CD8-positive, alpha-beta memory T cell (primary cell): ENCODE data around the gene CYB5RL. TPM values are rescaled to one million over a fixed set of nuclear protein-coding genes. Genes with fewer than 3 reads are reported as not detected.

ENCODE experiments used
- CTCF ChIA-PET: fragments of 350-600 bp; sonication (Branson Sonifier 250); formaldehyde crosslinking; loops from one replicate; lab custom pipeline; 2021; ENCODE audit warnings: antibody characterized with exemption; lab: Charles Lee
- POLR2A ChIA-PET: fragments of 350-600 bp; sonication (Branson Sonifier 250); formaldehyde crosslinking; loops from one replicate; lab custom pipeline; 2021; ENCODE audit warnings: antibody characterized with exemption; lab: Charles Lee
- DNase-seq, 5 donors: peaks; one replicate each; pipeline versions ENCODE4 v3.0.0 to v3.0.0-alpha.2; 2020 to 2022; ENCODE audit warnings: mixed read lengths in 1 of 5
- H3K27ac ChIP-seq: one replicate; pipeline ENCODE4 v1.7.0; 2013; ENCODE audit warnings: low read depth, mild to moderate bottlenecking, low read length, moderate library complexity
- H3K27me3 ChIP-seq: 2 replicates; pipeline ENCODE4 v1.7.0; 2013; ENCODE audit warnings: low read length, mild to moderate bottlenecking; ENCODE audit not compliant: insufficient read depth, poor library complexity, severe bottlenecking
- H3K36me3 ChIP-seq: 2 replicates; pipeline ENCODE4 v1.7.0; 2013; ENCODE audit warnings: mild to moderate bottlenecking, low read length, moderate library complexity; ENCODE audit not compliant: insufficient read depth
- H3K4me1 ChIP-seq: 2 replicates; pipeline ENCODE4 v1.7.0; 2013; ENCODE audit warnings: mild to moderate bottlenecking, low read length, moderate library complexity; ENCODE audit not compliant: insufficient read depth
- H3K4me3 ChIP-seq: 2 replicates; pipeline ENCODE4 v1.7.0; 2013; ENCODE audit warnings: mild to moderate bottlenecking, low read length
- H3K9me3 ChIP-seq: 2 replicates; pipeline ENCODE4 v1.7.0; 2013; ENCODE audit warnings: mild to moderate bottlenecking, low read length
- H3K27ac Mint-ChIP-seq, 8 donors: one replicate each; pipeline ENCODE4 v1.8.0; 2020 to 2021; ENCODE audit warnings: mixed read lengths in 8 of 8, mild to moderate bottlenecking in 6 of 8, inconsistent platforms in 3 of 8, moderate library complexity in 3 of 8
- H3K27me3 Mint-ChIP-seq, 2 donors: one replicate each; pipeline ENCODE4 v1.8.0; 2020 to 2021; ENCODE audit warnings: mixed read lengths in 2 of 2, mild to moderate bottlenecking in 1 of 2, moderate library complexity in 1 of 2
- H3K36me3 Mint-ChIP-seq, 3 donors: one replicate each; pipeline ENCODE4 v1.8.0; 2020 to 2021; ENCODE audit warnings: mixed read lengths in 3 of 3, inconsistent platforms in 1 of 3, mild to moderate bottlenecking in 1 of 3
- H3K4me1 Mint-ChIP-seq, 3 donors: one replicate each; pipeline ENCODE4 v1.8.0; 2020 to 2021; ENCODE audit warnings: mixed read lengths in 3 of 3, inconsistent platforms in 1 of 3, mild to moderate bottlenecking in 1 of 3
- H3K4me3 Mint-ChIP-seq, 7 donors: one replicate each; pipeline ENCODE4 v1.8.0; 2020 to 2021; ENCODE audit warnings: mixed read lengths in 7 of 7, mild to moderate bottlenecking in 6 of 7, moderate library complexity in 4 of 7, inconsistent platforms in 2 of 7
- H3K9me3 Mint-ChIP-seq, 5 donors: one replicate each; pipeline ENCODE4 v1.8.0; 2020 to 2022; ENCODE audit warnings: mixed read lengths in 5 of 5, mild to moderate bottlenecking in 3 of 5, moderate library complexity in 2 of 5, inconsistent platforms in 1 of 5
- polyA plus RNA-seq: library from polyadenylated mRNA; unstranded; fragments of 300-500 nt; fragmentation: Illumina TruSeq; gene quantifications from one replicate; pipeline ENCODE4 v1.2.3, GENCODE V29; 2021
- total RNA-seq, 2 experiments: library from RNA; stranded (reverse); gene quantifications; one replicate each; pipeline ENCODE4 v1.2.3, GENCODE V29; 2021

Gene CYB5RL
- total and polyA plus RNA-seq, 3 experiments from 2014 or later = 3.7 to 13.9 (median 11.8) TPM

- Mint-ChIP-seq H3K27me3 (no peaks in the 10 kb centered on the region), H3K27ac (no peak overlapping the region), H3K36me3 (no peaks in the 10 kb centered on the region), H3K4me1 (no peaks in the 10 kb centered on the region), H3K9me3 (no peaks in the 10 kb centered on the region), H3K4me3 (no peak overlapping the region)
- CTCF ChIA-PET = no interaction called here
- H3K36me3 ChIP-seq = no peaks in the 10 kb centered on the region
- peak in 1 of 5 donors; percentile 4 for DNase-seq
- H3K27me3 ChIP-seq = no peaks in the 10 kb centered on the region
- POLR2A ChIA-PET = no interaction called here
- H3K9me3 ChIP-seq = no peaks in the 10 kb centered on the region
- no peak overlapping the region for H3K27ac ChIP-seq
- H3K4me3 ChIP-seq = no peak overlapping the region
- no peaks in the 10 kb centered on the region for H3K4me1 ChIP-seq
Measured at GRCh38 chr1:54161495-54162168, 38.2 kb downstream of the CYB5RL start.

GRCh38 chr1:54160351-54160750 is 39.5 kb downstream of the CYB5RL start:
- peak in 1 of 5 donors; percentile 5 for DNase-seq
- no peaks in the 10 kb centered on the region for H3K4me1 Mint-ChIP-seq
- peaks cover 0 to 4% of the 10 kb centered on the region in 2 donors for H3K27me3 Mint-ChIP-seq
- Histone ChIP-seq H3K9me3 (no peaks in the 10 kb centered on the region), H3K27ac (no peak overlapping the region), H3K27me3 (no peaks in the 10 kb centered on the region), H3K4me3 (no peak overlapping the region), H3K4me1 (no peaks in the 10 kb centered on the region), H3K36me3 (no peaks in the 10 kb centered on the region)
- CTCF ChIA-PET = no interaction called here
- POLR2A ChIA-PET = no interaction called here
- H3K27ac Mint-ChIP-seq = no peak overlapping the region
- no peak overlapping the region for H3K4me3 Mint-ChIP-seq
- no peaks in the 10 kb centered on the region for H3K9me3 Mint-ChIP-seq
- no peaks in the 10 kb centered on the region for H3K36me3 Mint-ChIP-seq

- Histone ChIP-seq H3K4me1 (no peaks in the 10 kb centered on the region), H3K9me3 (no peaks in the 10 kb centered on the region), H3K4me3 (no peak overlapping the region), H3K27me3 (no peaks in the 10 kb centered on the region), H3K27ac (no peak overlapping the region), H3K36me3 (no peaks in the 10 kb centered on the region)
- no peak overlapping the region for H3K27ac Mint-ChIP-seq
- ChIA-PET POLR2A (no interaction called here), CTCF (no interaction called here)
- H3K27me3 Mint-ChIP-seq = peaks cover 0 to 4% of the 10 kb centered on the region in 2 donors
- H3K9me3 Mint-ChIP-seq = no peaks in the 10 kb centered on the region
- no peak overlapping the region for H3K4me3 Mint-ChIP-seq
- peak in 1 of 5 donors; percentile 1 for DNase-seq
- H3K36me3 Mint-ChIP-seq = no peaks in the 10 kb centered on the region
- no peaks in the 10 kb centered on the region for H3K4me1 Mint-ChIP-seq
Measured at GRCh38 chr1:54159733-54160316, 40.0 kb downstream of the CYB5RL start.

GRCh38 chr1:54158071-54158470 is 41.8 kb downstream of the CYB5RL start:
- H3K27me3 Mint-ChIP-seq = peaks cover 0 to 5% of the 10 kb centered on the region in 2 donors

GRCh38 chr1:54157401-54157800 is 42.4 kb downstream of the CYB5RL start:
- Histone ChIP-seq H3K36me3 (no peaks in the 10 kb centered on the region), H3K4me1 (no peaks in the 10 kb centered on the region), H3K4me3 (no peak overlapping the region), H3K27me3 (no peaks in the 10 kb centered on the region), H3K9me3 (no peaks in the 10 kb centered on the region), H3K27ac (no peak overlapping the region)
- Mint-ChIP-seq H3K27me3 (peaks cover 0 to 5% of the 10 kb centered on the region in 2 donors), H3K36me3 (no peaks in the 10 kb centered on the region), H3K9me3 (no peaks in the 10 kb centered on the region), H3K27ac (no peak overlapping the region), H3K4me3 (no peak overlapping the region), H3K4me1 (no peaks in the 10 kb centered on the region)
- peak in 1 of 5 donors; percentile 33 for DNase-seq
- ChIA-PET POLR2A (no interaction called here), CTCF (no interaction called here)

More at GRCh38 chr1:54158071-54158470, 41.8 kb downstream of the CYB5RL start:
- no peak overlapping the region for H3K4me3 ChIP-seq
- ChIA-PET POLR2A (no interaction called here), CTCF (no interaction called here)
- Mint-ChIP-seq H3K27ac (no peak overlapping the region), H3K4me1 (no peaks in the 10 kb centered on the region), H3K9me3 (no peaks in the 10 kb centered on the region), H3K4me3 (no peak overlapping the region), H3K36me3 (no peaks in the 10 kb centered on the region)
- H3K9me3 ChIP-seq = no peaks in the 10 kb centered on the region
- no peaks in the 10 kb centered on the region for H3K4me1 ChIP-seq
- peak in 1 of 5 donors; percentile 2 for DNase-seq
- no peaks in the 10 kb centered on the region for H3K27me3 ChIP-seq
- no peak overlapping the region for H3K27ac ChIP-seq
- no peaks in the 10 kb centered on the region for H3K36me3 ChIP-seq

GRCh38 chr1:54156986-54157385 is 42.8 kb downstream of the CYB5RL start:
- Histone ChIP-seq H3K27me3 (no peaks in the 10 kb centered on the region), H3K4me3 (no peak overlapping the region), H3K9me3 (no peaks in the 10 kb centered on the region), H3K27ac (no peak overlapping the region), H3K4me1 (no peaks in the 10 kb centered on the region), H3K36me3 (no peaks in the 10 kb centered on the region)
- no peak overlapping the region for H3K27ac Mint-ChIP-seq
- no peaks in the 10 kb centered on the region for H3K36me3 Mint-ChIP-seq
- H3K4me3 Mint-ChIP-seq = no peak overlapping the region
- H3K4me1 Mint-ChIP-seq = no peaks in the 10 kb centered on the region
- peaks cover 0 to 5% of the 10 kb centered on the region in 2 donors for H3K27me3 Mint-ChIP-seq
- ChIA-PET CTCF (no interaction called here), POLR2A (no interaction called here)
- peak in 1 of 5 donors; percentile 11 for DNase-seq
- no peaks in the 10 kb centered on the region for H3K9me3 Mint-ChIP-seq

GRCh38 chr1:54156201-54156600 is 43.6 kb downstream of the CYB5RL start:
- no peaks in the 10 kb centered on the region for H3K9me3 Mint-ChIP-seq
- no peak overlapping the region for H3K4me3 Mint-ChIP-seq
- peak overlapping the region in 1 of 8 donors; percentile 50 for H3K27ac Mint-ChIP-seq
- Histone ChIP-seq H3K9me3 (no peaks in the 10 kb centered on the region), H3K27ac (no peak overlapping the region), H3K4me1 (no peaks in the 10 kb centered on the region), H3K27me3 (no peaks in the 10 kb centered on the region), H3K36me3 (no peaks in the 10 kb centered on the region), H3K4me3 (no peak overlapping the region)
- peak in 1 of 5 donors; percentile 7 for DNase-seq
- ChIA-PET CTCF (no interaction called here), POLR2A (no interaction called here)
- H3K4me1 Mint-ChIP-seq = no peaks in the 10 kb centered on the region
- no peaks in the 10 kb centered on the region for H3K36me3 Mint-ChIP-seq
- peaks cover 0 to 5% of the 10 kb centered on the region in 2 donors for H3K27me3 Mint-ChIP-seq

GRCh38 chr1:54153535-54154439 is 46.0 kb downstream of the CYB5RL start:
- Mint-ChIP-seq H3K27ac (no peak overlapping the region), H3K36me3 (no peaks in the 10 kb centered on the region), H3K27me3 (peaks cover 0 to 5% of the 10 kb centered on the region in 2 donors), H3K4me3 (no peak overlapping the region), H3K4me1 (no peaks in the 10 kb centered on the region), H3K9me3 (no peaks in the 10 kb centered on the region)
- peak in 1 of 5 donors; percentile 23 for DNase-seq
- no peak overlapping the region for H3K4me3 ChIP-seq
- POLR2A ChIA-PET = no interaction called here
- no peaks in the 10 kb centered on the region for H3K4me1 ChIP-seq
- H3K36me3 ChIP-seq = no peaks in the 10 kb centered on the region
- CTCF ChIA-PET = no interaction called here
- no peaks in the 10 kb centered on the region for H3K9me3 ChIP-seq
- H3K27ac ChIP-seq = no peak overlapping the region
- H3K27me3 ChIP-seq = no peaks in the 10 kb centered on the region
